GM12878 (cell line): ENCODE data around the gene PKD2. TPM values are rescaled to one million over a fixed set of nuclear protein-coding genes. Genes with fewer than 3 reads are reported as not detected.

Experiments
- ATAC-seq: fragments of 200-7000 bp; cut with Tn5 transposase; 3 replicates; pipeline ENCODE4 v1.9.1; 2020; ENCODE audit warnings: mild to moderate bottlenecking, moderate library complexity
- BruUV-seq: library from RNA; stranded (reverse); fragments of 400-500 nt; replicated peaks from 2 replicates; lab custom pipeline; 2021; lab: Mats Ljungman, UMichigan
- CTCF ChIA-PET: fragments of 300-600 bp; sonication (Branson Sonifier 250); formaldehyde crosslinking; extraction: SDS; loops from one replicate; lab custom pipeline; 2021; ENCODE audit warnings: inconsistent platforms; lab: Yijun Ruan, JAX
- POLR2A ChIA-PET: fragments of 350-600 bp; formaldehyde crosslinking; extraction: SDS; loops from one replicate; lab custom pipeline; 2021; ENCODE audit warnings: inconsistent platforms; lab: Charles Lee
- RAD21 ChIA-PET: fragments of 300-600 bp; sonication (Branson Sonifier 250); formaldehyde crosslinking; loops from one replicate; lab custom pipeline; 2023; ENCODE audit warnings: antibody characterized with exemption; ENCODE audit not compliant: unreplicated experiment; lab: Charles Lee
- SMC1A ChIA-PET: fragments of 300-600 bp; sonication (Branson Sonifier 250); formaldehyde crosslinking; loops from one replicate; lab custom pipeline; 2023; ENCODE audit not compliant: unreplicated experiment, uncharacterized antibody; lab: Charles Lee
- DNase-seq: peaks from one replicate; pipeline ENCODE4 v3.0.0-alpha.2; 2011; ENCODE audit warnings: low read depth, low spot score
- FAIRE-seq: peaks from 3 replicates; lab custom pipeline; 2011; peaks lifted over from hg19 to GRCh38; lab: Jason Lieb, UNC
- H2AFZ ChIP-seq: 2 replicates; pipeline ENCODE4 v1.6.0; 2011; ENCODE audit warnings: low read depth, low read length, control low read depth; ENCODE audit not compliant: control insufficient read depth
- H3K27ac ChIP-seq: 2 replicates; pipeline ENCODE4 v1.5.1; 2011; ENCODE audit warnings: control low read depth; ENCODE audit not compliant: control insufficient read depth, insufficient read depth
- H3K27me3 ChIP-seq, 2 experiments: replicated peaks in 1 of 2; 2 replicates each; pipeline versions ENCODE4 v1.6.0 to v1.6.1; 2011; ENCODE audit warnings: low read length in 1 of 2; ENCODE audit not compliant: control insufficient read depth in 2 of 2, insufficient read depth in 2 of 2
- H3K36me3 ChIP-seq, 2 experiments: 2 replicates each; pipeline ENCODE4 v1.5.1; 2011; ENCODE audit warnings: low read length in 1 of 2; ENCODE audit not compliant: control insufficient read depth in 2 of 2, insufficient read depth in 2 of 2
- H3K4me1 ChIP-seq: 2 replicates; pipeline ENCODE4 v1.6.1; 2011; ENCODE audit warnings: mild to moderate bottlenecking, low read length, moderate library complexity, mixed read lengths; ENCODE audit not compliant: control insufficient read depth, insufficient read depth
- H3K4me2 ChIP-seq: 2 replicates; pipeline ENCODE4 v1.6.0; 2011; ENCODE audit warnings: control low read depth; ENCODE audit not compliant: control insufficient read depth, insufficient read depth
- H3K4me3 ChIP-seq: fragments of 200-600 bp; sonication (generic); 2 replicates; pipeline ENCODE4 v1.5.1; 2016
- H3K79me2 ChIP-seq: 2 replicates; pipeline ENCODE4 v1.6.0; 2011; ENCODE audit warnings: low read length; ENCODE audit not compliant: control insufficient read depth, insufficient read depth
- H3K9ac ChIP-seq: 2 replicates; pipeline ENCODE4 v1.8.0; 2011; ENCODE audit warnings: low read length, control low read depth, mixed read lengths; ENCODE audit not compliant: control insufficient read depth, insufficient read depth
- H3K9me3 ChIP-seq: replicated peaks from 3 replicates; pipeline ENCODE4 v1.5.1; 2011; ENCODE audit warnings: mild to moderate bottlenecking, low read length; ENCODE audit not compliant: control insufficient read depth, insufficient read depth
- H4K20me1 ChIP-seq: 2 replicates; pipeline ENCODE4 v1.6.0; 2011; ENCODE audit not compliant: control insufficient read depth, insufficient read depth
- CUX1 ChIP-seq: IDR thresholded peaks from 2 replicates; pipeline ENCODE4 v1.6.1; 2012; ENCODE audit warnings: improper control_type of control experiment, low read depth, low read length; ENCODE audit not compliant: insufficient replicate concordance
- ELK1 ChIP-seq: IDR thresholded peaks from 2 replicates; pipeline ENCODE4 v1.6.1; 2012; ENCODE audit warnings: low read depth, low read length, improper control_type of control experiment
- EP300 ChIP-seq, 2 experiments: fragments of 150-350 bp in 1 of 2; IDR thresholded peaks; 2 replicates each; pipeline ENCODE4 v1.6.1; 2011 to 2012; ENCODE audit warnings: low read depth in 2 of 2, low read length in 2 of 2, borderline replicate concordance in 1 of 2, improper control_type of control experiment in 1 of 2, inconsistent platforms in 1 of 2; ENCODE audit not compliant: control insufficient read depth in 1 of 2
- JUNB ChIP-seq: IDR thresholded peaks from 2 replicates; pipeline ENCODE4 v1.6.1; 2016; ENCODE audit warnings: antibody characterized with exemption, mild to moderate bottlenecking
- KAT2A ChIP-seq: conservative IDR thresholded peaks from 2 replicates; pipeline ENCODE4 v1.6.1; 2011; ENCODE audit warnings: low read depth, low read length; ENCODE audit not compliant: control insufficient read depth
- MEF2B ChIP-seq: fragments of 450-650 bp; IDR thresholded peaks from 2 replicates; pipeline ENCODE4 v1.6.1; 2018; ENCODE audit warnings: mild to moderate bottlenecking, moderate library complexity; ENCODE audit not compliant: partially characterized antibody, poor library complexity, severe bottlenecking
- NFYB ChIP-seq: IDR thresholded peaks from 2 replicates; pipeline ENCODE4 v1.6.1; 2011; ENCODE audit warnings: low read depth, mild to moderate bottlenecking, low read length, improper control_type of control experiment, moderate library complexity; ENCODE audit not compliant: insufficient read depth
- PAX8 ChIP-seq: fragments of 450-650 bp; IDR thresholded peaks from 2 replicates; pipeline ENCODE4 v1.6.1; 2017; ENCODE audit warnings: mild to moderate bottlenecking, moderate library complexity
- RAD51 ChIP-seq: fragments of 450-650 bp; IDR thresholded peaks from 2 replicates; pipeline ENCODE4 v1.6.1; 2016; ENCODE audit warnings: moderate library complexity, mild to moderate bottlenecking, inconsistent platforms
- SMAD5 ChIP-seq: IDR thresholded peaks from 2 replicates; pipeline ENCODE4 v1.6.1; 2016; ENCODE audit warnings: antibody characterized with exemption, low read depth
- STAT1 ChIP-seq: fragments of 450-650 bp; conservative IDR thresholded peaks from 2 replicates; pipeline ENCODE4 v1.6.1; 2014; ENCODE audit warnings: antibody characterized with exemption, mild to moderate bottlenecking
- WGBS: methylation state at CpG from one replicate; pipeline ENCODE4 v1.1.6; 2016; ENCODE audit warnings: low lambda C conversion rate; ENCODE audit not compliant: insufficient replicate concordance, insufficient coverage; ENCODE audit errors: missing lambda C conversion rate; 5-methylcytosine and 5-hydroxymethylcytosine counted together
- in situ Hi-C: fragments of 300-500 bp; cut with MboI; formaldehyde crosslinking; loops from 9 replicates; pipeline ENCODE4 v1.14.3; 2018; ENCODE audit warnings: mixed read lengths
- intact Hi-C: fragments of 100-400 bp; cut with micrococcal nuclease; formaldehyde crosslinking; loops from one replicate; pipeline ENCODE4 v1.14.2; 2022; ENCODE audit not compliant: unreplicated experiment
- polyA plus RNA-seq, 11 experiments: library from polyadenylated mRNA; depleted of rRNA in 4 of 11; unstranded in 6 of 11; stranded (reverse) in 5 of 11; fragments of >200 nt; fragmentation: Nextera tagmentation in 4 of 11; fragmentation: Illumina TruSeq in 1 of 11; extraction: Ambion mirVana in 4 of 11; extraction: Trizol in 1 of 11; gene quantifications; 1 replicate in 1 of 11; 2 replicates in 10 of 11; pipeline versions ENCODE4 v1.2.1 to v1.2.3, GENCODE V29; 2011 to 2016; ENCODE audit warnings: inconsistent platforms in 2 of 11, missing spikeins in 2 of 11, low read depth in 1 of 11
- total RNA-seq, 4 experiments: library from RNA; depleted of rRNA in 3 of 4; stranded (reverse); fragments of >200 nt in 3 of 4; fragmentation: Illumina TruSeq in 1 of 4; extraction: Trizol in 1 of 4; gene quantifications; 2 replicates each; pipeline versions ENCODE4 v1.2.1 to v1.2.3, GENCODE V29; 2013 to 2021

The PKD2 gene
- total and polyA plus RNA-seq, 10 of the 15 experiments (the other 5 are each of a cell fraction or from before 2014, with no cell fraction given): 2.0 to 13.8 (median 8.4) TPM

GRCh38 chr4:88003261-88003660 lies 4.2 kb upstream of the PKD2 start (continued):
- TF ChIP-seq KAT2A: no peak
- TF ChIP-seq SMAD5: no peak
- no peak for TF ChIP-seq PAX8
- TF ChIP-seq JUNB: no peak
- TF ChIP-seq MEF2B: no peak
- no peak for TF ChIP-seq CUX1
- TF ChIP-seq EP300 (IDR thresholded peaks at IDR 0.05; ENCODE audit: borderline replicate concordance in 1 of 2, control insufficient read depth in 1 of 2, low read depth in 2 of 2, low read length in 2 of 2): no peak

- Histone ChIP-seq H2AFZ (no peak overlapping the region), H3K4me3 (no peak overlapping the region), H3K79me2 (peaks cover 17% of the 10 kb centered on the region), H4K20me1 (no peaks in the 10 kb centered on the region), H3K27me3 (no peaks in the 10 kb centered on the region), H3K27ac (no peak overlapping the region), H3K4me1 (no peaks in the 10 kb centered on the region), H3K36me3 (no peaks in the 10 kb centered on the region), H3K9me3 (no peaks in the 10 kb centered on the region), H3K4me2 (no peak overlapping the region), H3K9ac (no peak overlapping the region)
- DNase-seq (no peak), ATAC-seq (no peak), FAIRE-seq (no peak)
- intact Hi-C loops (no loop called here), in situ Hi-C loops (no loop called here)
- POLR2A ChIA-PET: no interaction called here
- SMC1A ChIA-PET: no interaction called here
- CTCF ChIA-PET: interaction anchor here (1.1 to 1.3 kb wide), 2 partner anchors 20 to 31 kb away, joined by 3 to 4 read pairs; no protein-coding TSS in a partner anchor
- TF ChIP-seq RAD51 (no peak), STAT1 (no peak), ELK1 (no peak), NFYB (no peak)
- no TSS peak for BruUV-seq
- RAD21 ChIA-PET: no interaction called here
- WGBS: 89% methylated on average over 2 of the region's 2 CpGs
Observed at GRCh38 chr4:88005076-88005475, 2.4 kb upstream of the PKD2 start.
